NCI-H2227 (cell line): ENCODE results near the gene PSKH1.
"Not testable (repeated sequence)": the region's sequence is repeated elsewhere in the genome, so short reads cannot be mapped to it uniquely, and the experiment has no call there.

Experiments
- DNase-seq: peaks from one replicate; lab custom pipeline; 2025; ENCODE audit not compliant: unreplicated experiment; lab: John Stamatoyannopoulos, UW

Gene PSKH1

GRCh38 chr16:67892899-67893742, at the start of gene PSKH1:
TSS of gene PSKH1 (plus strand) at chr16:67893254. CDS start at chr16:67908750, 15,496 bp downstream.
- DNase-seq = peak; percentile 94

DNA sequence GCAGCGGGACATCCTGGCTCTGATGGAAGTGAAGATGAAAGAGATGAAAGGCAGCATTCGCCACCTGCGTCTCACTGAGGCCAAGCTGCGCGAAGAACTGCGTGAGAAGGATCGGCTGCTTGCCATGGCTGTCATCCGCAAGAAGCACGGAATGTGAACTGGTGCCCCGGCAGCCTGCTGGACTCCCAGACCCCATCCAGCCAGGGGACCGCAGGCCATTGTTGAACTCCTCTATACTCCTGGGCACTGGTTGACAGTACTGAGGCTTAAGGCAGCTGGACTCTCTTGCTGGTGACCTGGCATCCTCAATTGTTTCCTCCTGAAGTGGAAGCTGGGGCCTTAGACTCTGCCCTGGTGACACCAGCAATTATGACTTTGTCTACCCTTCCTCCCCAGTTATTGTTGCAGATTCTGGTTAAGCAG, 49.7 kb upstream of the PSKH1 start:
- DNase-seq = no peak

DNA sequence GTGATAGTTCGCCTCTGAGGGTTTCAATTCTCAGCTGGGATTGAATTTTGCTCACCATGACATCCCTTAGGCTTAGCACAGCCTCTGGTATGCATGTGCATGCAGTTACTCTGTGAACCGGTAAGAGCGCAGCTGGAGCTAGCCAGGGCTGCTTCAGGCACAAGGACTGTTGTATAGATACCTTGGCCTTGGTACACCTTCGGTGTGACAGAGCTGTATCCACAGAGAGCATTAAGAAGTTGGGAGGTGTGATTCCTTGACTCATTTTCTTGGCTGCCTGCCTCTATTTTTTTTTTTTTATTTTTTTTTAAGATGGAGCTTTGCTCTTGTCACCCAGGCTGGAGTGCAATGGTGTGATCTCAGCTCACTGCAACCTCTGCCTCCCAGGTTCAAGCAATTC, 48.6 kb upstream of the PSKH1 start:
- peak; percentile 21 for DNase-seq

- DNase-seq = no peak
These were observed 47.6 kb upstream of the PSKH1 start for GRCh38 chr16:67845291-67846062.

- DNase-seq = no peak
These were observed 47.1 kb upstream of the PSKH1 start for GRCh38 chr16:67846063-67846319.

- DNase-seq = peak; percentile 94
These were observed 46.6 kb upstream of the PSKH1 start, which contains the start of gene NUTF2 for GRCh38 chr16:67846320-67847063. TSS of gene NUTF2 (plus strand) at chr16:67846933. CDS start at chr16:67865131, 18,198 bp downstream.

DNA sequence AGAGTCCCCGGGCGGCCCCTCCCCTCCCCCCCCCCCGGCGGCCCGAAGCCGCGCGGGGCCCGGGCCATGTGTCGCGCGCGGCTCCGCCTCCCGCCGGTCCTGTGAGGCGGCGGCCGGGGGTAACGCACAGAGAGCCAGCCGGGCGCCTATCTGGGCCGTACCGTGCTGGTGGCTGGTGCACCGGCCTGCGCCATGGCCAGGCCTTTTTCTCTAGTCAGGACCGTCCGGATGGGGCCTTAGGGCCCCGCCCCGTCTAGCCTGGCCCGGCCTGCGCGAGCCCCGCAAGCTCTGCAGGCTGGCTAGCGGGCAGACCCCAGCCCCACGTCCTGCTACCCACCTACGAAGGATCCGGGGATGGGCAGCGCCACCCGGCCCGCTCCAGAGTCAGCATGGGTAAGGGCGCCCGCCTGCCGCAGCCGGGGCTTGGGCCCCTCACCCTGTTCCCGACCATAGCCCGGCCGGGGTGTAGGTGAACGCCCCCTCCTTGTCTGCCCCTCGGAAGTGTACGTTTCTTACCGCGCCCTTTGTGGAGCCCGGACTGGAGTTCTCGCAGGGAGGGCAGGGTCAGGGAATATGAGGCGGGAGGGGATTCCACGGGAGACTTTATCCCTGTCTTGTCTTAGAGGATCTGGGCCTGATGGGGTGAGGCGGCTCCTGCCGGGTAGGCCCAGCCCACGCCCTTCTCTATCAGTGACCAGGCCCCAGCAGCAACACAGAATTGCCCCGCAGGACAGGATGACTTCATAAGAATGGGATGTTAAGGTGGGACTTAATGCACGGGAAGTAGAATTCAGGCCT, 45.8 kb upstream of the PSKH1 start, which contains the start of gene CENPT:
Gene CENPT, minus strand, starts transcription at position 630 of the 798 bp plus-strand sequence. CDS start 13,834 bp downstream, outside the sequence.
- DNase-seq = peak; percentile 80

GRCh38 chr16:67848118-67848517, 44.9 kb upstream of the PSKH1 start:
- DNase-seq = no peak

DNA sequence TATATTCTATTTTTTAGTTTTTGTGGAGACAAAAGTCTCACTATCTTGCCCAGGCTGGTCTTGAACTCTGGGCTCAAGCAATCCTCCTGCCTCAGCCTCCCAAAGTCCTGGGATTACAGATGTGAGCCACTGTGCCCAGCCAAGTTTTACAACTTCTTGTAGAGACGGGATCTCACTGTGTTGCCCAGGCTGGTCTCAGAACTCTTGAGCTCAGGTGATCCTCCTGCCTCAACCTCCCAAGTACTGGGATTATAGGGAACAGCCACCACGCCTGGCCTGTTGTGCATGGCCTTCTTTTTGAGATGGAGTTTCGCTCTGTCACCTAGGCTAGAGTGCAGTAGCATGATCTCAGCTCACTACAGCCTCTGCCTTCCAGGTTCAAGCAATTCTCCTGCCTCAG, 39.4 kb upstream of the PSKH1 start:
- no peak for DNase-seq

GRCh38 chr16:67855789-67856188, 37.3 kb upstream of the PSKH1 start:
- DNase-seq = no peak

DNA sequence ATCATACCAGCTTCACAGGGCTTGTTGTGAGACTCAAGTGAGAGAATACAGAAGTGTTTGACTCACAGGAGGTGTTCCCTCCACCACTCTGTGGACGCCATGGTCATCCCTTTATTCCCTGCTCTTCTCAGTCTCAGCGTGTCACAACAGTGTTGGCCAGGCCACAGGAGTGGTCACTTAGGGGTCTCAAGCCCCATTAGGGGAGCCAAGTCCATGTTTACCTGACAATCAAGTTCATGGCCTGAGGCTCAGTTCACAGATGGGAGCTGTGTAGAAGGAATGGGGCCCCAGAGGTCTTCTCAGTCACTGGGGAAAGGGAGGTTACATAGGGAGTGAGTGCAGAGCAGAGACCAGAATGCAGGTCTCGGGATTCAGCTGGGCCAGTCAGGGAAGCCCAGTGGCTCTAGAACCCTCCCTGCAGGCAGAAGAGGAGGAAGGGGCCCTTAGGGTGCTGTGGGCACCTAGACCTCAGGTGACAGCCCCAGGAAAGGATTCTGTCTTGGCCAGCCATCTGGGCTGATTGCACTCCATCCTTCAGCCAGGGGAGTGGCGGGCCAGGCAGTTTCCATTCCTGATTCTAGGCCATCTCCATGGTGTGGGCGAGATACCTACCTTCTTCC, 36.0 kb upstream of the PSKH1 start:
- DNase-seq = no peak

- no peak for DNase-seq
These were observed 35.4 kb upstream of the PSKH1 start for GRCh38 chr16:67857547-67858233.

GRCh38 chr16:67858500-67858899, 34.6 kb upstream of the PSKH1 start:
- DNase-seq = no peak

DNA sequence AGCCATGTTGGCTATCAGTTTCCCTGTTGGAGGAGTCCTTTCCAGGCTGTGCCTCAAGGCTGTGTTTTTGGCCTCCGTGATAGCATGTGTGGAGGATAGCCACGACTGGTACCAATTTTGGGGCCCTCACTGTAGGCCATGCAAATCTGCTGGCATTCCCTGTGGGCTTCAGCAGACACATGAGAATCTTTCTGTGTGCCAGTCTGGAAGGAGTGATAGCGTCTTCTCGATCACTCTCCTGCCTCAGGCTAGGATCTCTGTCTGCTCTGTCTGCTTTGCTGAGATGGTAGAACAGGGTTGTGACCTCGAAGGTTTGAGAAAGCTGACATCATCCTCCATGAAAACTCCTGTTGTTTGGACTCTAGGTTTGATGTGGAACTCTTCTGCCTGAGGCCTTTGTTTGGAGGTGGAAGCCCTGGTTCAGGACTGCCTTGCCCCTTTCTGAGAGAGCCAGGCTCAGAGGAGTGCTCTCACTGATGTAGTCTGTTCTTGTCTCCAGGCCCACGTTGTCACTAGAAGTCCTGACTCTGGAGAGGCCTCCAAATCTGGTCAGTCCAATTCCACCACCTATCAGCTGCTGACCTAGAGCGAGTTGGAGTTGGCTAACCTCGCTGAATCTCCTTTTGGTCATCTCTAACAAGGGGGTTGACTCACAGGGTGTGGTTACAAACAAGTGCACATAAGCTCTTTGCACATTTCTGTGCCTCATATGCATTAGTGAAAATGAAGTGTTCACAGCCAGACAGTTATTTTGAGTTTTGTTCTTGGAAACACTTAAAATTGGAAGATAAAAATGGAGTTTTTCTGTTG, 32.3 kb upstream of the PSKH1 start:
- no peak for DNase-seq

DNA sequence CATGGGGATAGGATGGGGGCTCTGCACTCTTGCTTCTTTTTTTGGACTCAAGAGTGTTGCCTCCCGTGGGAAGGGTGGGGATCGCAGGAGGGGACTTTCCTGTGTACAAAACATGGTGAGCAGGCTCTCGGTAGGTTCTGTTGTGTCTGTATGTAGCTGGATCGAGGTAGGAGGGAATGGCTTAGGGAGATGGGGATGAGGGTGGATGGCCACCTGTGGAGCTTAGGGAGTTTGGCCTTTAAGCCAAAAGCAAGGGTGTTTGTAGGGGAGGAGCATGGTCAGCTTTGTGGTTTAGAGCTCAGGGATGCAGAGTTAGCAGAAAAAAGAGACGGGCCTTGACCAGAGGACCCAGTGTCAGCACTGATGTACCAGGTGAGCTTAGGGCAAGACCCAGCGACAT, 31.2 kb upstream of the PSKH1 start:
- DNase-seq = no peak

- no peak for DNase-seq
These were observed 30.2 kb upstream of the PSKH1 start for GRCh38 chr16:67862623-67863583.

DNA sequence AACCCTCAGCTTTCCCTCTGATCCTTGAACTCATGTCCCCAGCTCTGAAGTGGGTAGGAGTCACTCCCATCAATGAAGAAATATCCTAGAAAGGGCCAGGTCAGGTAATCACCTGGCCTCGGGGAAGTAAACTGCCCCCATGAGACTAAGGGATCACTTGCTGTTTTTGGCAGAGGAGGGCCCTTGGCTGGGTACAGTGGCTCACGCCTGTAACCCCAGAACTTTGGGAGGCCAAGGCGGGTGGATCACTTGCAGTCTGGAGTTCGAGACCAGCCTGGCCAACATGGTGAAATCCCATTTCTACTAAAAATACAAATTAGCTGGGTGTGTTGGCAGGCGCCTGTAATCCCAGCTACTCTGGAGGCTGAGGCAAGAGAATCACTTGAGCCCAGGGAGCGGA, 29.0 kb upstream of the PSKH1 start:
- not testable (repeated sequence) for DNase-seq

- no peak for DNase-seq
These were observed 28.5 kb upstream of the PSKH1 start for GRCh38 chr16:67864594-67864993.
